ENCODE measurements around the gene NUDCD2.
"Not testable (repeated sequence)": the region's sequence is repeated elsewhere in the genome, so short reads cannot be mapped to it uniquely, and the experiment has no call there.

NUDCD2 gene

DNA sequence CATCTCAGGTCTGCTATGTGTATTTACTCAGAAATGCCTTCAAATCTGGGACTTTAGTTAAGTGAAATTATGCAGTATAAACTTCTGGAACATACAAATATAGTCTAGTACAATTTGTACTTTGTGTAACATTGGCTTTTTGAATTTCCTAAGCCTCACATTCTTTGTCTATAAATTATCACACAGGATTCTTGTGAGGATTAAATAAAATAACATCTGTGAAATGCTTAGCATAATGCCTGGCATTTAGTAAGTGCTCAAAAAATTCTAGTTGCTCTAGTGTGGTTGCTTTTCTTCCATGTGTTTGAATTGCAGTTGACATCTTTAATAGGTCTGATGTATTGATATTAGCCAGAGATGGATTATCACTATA is 3.1 kb upstream of the NUDCD2 start:
- DNase-seq, result no peak

GRCh38 chr5:163460562-163461171 is 765 bp upstream of the NUDCD2 start, which contains the start of gene HMMR:
Gene HMMR, plus strand, starts transcription at chr5:163460632. Its CDS starts 61 bp downstream, at chr5:163460693.
- no peak for DNase-seq

DNA sequence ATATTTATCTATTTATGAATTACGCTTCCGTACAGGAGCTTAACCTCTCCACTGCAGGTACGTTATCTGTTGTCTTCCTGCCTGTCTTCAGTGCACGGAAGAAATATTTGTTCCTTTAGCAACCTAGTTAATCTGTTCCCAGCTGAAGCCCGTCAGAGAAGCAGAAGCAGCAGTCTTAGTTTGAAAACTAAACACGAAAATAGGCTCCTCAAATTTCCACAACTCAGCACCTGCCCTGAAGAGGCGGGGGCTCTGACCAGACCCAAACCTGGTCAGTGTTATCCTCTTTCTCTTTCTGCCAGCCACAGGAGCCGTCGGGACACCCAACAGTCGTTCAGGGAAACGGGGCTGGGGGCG is 462 bp downstream of the NUDCD2 start:
- no peak for DNase-seq

DNA sequence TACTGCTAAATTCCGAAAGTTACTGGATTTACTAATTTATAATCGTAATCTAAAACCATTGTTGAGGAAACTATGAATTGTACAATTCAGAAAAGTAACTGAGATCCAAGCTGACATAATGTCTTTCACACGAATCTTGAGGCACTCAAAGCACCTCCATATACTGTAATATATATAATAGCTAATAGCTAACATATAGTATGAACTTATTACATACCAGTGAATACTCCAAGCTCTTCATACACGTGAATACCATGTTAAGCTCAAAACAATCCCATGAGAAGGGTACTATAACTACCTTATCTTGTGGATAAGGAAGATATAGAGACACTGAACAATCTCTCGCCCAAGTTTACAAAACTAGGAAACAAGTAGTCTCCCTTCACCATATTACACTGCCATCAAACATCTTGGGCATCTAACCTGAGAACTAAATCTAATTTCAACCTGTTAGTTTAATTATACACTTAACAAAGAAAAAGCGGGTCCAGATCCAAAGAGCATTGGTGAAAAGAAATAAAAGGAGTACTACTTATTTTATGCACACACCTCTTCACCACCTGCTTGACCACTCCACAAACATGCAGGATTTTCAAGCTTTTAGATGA is 1.0 kb downstream of the NUDCD2 start:
- DNase-seq, result no peak

- DNase-seq, result no peak
Measured at GRCh38 chr5:163456840-163457239, 3.1 kb downstream of the NUDCD2 start.

DNA sequence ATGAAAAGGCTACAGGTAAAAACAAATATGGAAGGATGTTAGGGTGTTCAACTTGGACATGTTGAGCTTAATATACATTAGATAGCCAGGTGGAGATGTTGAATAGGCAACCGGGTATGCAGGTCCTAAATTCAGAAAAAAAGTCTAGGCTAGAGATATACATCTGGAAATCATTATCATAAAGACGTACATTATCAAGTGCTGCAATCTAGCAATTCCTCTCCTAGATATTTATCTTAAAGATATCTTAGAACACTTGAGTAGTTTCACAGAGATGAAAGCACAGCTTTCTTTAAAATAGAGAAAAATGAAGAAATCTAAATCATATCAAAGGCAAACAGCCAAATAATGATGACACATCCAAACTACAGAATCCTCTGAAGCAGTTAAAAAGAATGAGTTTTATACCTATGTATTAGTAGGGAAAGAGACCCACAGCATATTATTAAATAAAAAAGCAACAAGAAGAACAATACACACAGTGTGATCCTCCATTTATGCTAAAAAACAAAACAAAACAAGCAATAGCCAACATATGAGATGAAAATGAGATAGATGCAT is 3.8 kb downstream of the NUDCD2 start:
- no peak for DNase-seq

- not testable (repeated sequence) for DNase-seq
Measured at GRCh38 chr5:163455406-163455805, 4.5 kb downstream of the NUDCD2 start.

GRCh38 chr5:163453705-163454104 is 6.2 kb downstream of the NUDCD2 start:
- no peak for DNase-seq

GRCh38 chr5:163451489-163451888 is 8.4 kb downstream of the NUDCD2 start:
- DNase-seq, result no peak

DNA sequence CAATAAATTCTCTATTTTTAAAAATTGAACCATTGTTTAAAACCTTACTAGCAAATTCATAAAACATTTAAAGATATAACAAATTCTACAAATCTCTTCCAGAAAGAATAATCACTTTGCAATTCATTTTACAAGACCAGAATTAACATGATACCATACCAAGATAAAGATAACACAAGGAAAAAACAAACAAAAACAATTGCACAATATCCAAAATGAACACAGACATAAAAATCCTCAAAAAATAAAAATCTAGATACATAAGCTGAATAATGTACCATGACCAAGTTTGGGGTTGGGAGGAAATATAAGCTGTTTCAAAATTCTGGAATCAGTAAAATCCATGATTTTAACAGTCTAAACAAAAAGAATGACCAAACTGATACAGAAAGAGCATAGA is 11.4 kb downstream of the NUDCD2 start:
- no peak for DNase-seq

- DNase-seq, result no peak
Measured at GRCh38 chr5:163447875-163448274, 12.0 kb downstream of the NUDCD2 start.

GRCh38 chr5:163447191-163447590 is 12.7 kb downstream of the NUDCD2 start:
- DNase-seq, result no peak

- no peak for DNase-seq
Measured at GRCh38 chr5:163445345-163445744, 14.6 kb downstream of the NUDCD2 start.

- no peak for DNase-seq
Measured at GRCh38 chr5:163444526-163444925, 15.4 kb downstream of the NUDCD2 start.

GRCh38 chr5:163440954-163441353 is 18.9 kb downstream of the NUDCD2 start:
- no peak for DNase-seq

DNA sequence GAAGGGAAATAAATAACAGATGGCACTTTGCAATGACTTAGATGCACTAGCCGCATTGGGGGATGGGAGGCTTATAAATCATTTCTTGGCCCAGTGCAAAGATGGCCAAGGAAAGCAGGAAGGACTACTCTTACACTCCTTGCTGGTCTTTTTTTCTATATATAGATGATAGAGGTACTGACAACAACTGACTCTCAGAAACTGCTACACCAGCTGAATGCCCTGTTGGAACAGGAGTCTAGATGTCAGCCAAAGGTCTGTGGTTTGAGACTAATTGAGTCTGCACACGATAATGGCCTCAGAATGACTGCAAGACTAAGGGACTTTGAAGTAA is 20.8 kb downstream of the NUDCD2 start:
- DNase-seq, result no peak

GRCh38 chr5:163437309-163438182 is 22.4 kb downstream of the NUDCD2 start, which contains the start of gene CCNG1:
Gene CCNG1, plus strand, starts transcription at chr5:163437595. Its CDS starts 1,662 bp downstream, at chr5:163439257.
- peak; percentile 89 for DNase-seq

DNA sequence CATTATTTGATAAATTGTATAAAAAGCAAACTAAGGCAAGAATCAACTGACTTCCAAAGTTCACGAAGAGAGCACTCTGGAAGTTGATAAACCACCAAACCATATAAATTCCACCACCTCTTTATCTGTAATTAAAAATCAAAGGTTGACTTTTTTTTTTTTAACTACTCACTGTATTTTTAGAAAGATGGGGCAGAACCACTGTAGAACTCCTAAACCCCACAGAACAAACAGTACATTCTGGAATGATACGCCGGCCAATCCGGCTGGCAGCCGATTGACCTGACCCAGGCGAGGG is 22.9 kb downstream of the NUDCD2 start:
- DNase-seq, result no peak

GRCh38 chr5:163436515-163436914 is 23.4 kb downstream of the NUDCD2 start:
- no peak for DNase-seq

DNA sequence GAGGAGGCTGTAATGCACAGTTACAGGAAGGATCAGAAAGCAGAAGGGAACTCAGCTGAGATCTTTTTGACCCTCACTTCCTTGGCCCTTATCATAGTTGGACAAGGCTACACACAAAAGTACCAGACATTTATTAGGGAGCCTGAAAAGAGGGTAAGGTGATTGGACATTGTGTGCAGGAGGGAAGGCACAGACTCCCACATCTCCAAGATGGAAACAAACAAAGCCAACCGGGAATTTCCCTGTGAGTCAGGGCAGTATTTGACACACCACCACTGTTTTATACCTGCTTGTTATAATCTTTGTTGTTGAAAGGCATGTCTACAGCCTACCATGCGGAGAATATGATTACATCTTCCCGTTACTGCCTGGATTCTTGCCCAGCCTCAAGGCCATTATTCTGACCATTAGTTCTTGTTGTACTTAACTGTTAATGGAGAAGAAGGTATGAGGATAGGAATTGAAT is 25.5 kb downstream of the NUDCD2 start:
- no peak for DNase-seq

- no peak for DNase-seq
Measured at GRCh38 chr5:163433271-163433670, 26.6 kb downstream of the NUDCD2 start.

- no peak for DNase-seq
Measured at GRCh38 chr5:163432544-163432943, 27.4 kb downstream of the NUDCD2 start.

GRCh38 chr5:163426128-163426527 is 33.8 kb downstream of the NUDCD2 start:
- DNase-seq, result not testable (repeated sequence)

- no peak for DNase-seq
Measured at GRCh38 chr5:163424836-163425235, 35.1 kb downstream of the NUDCD2 start.
